ENCODE data around the gene CCDC150.

The CCDC150 gene

GRCh38 chr2:196635156-196635555 is 4.4 kb upstream of the CCDC150 start:
- no peaks in the 10 kb centered on the region for H3K36me3 ChIP-seq (ENCODE audit: control insufficient read depth, insufficient read depth, low read length)
- no peaks in the 10 kb centered on the region for H3K27me3 ChIP-seq (ENCODE audit: control insufficient read depth, insufficient read depth, low read length)
- no peak overlapping the region for H3K4me3 ChIP-seq (ENCODE audit: low read depth, low read length)
- peaks cover 4% of the 10 kb centered on the region; the same call in 1 of the 2 replicates for H3K9me3 ChIP-seq (ENCODE audit: control insufficient read depth, insufficient read depth, low read depth, low read length)
- H3K4me1 ChIP-seq (ENCODE audit: control insufficient read depth, insufficient read depth, low read length): peaks cover 6% of the 10 kb centered on the region; the same call in 1 of the 2 replicates
- H3K9ac ChIP-seq (ENCODE audit: low read length): no peak overlapping the region
- H3K27ac ChIP-seq (ENCODE audit: low read depth, low read length): no peak overlapping the region

- Histone ChIP-seq H3K4me1 (ENCODE audit: control insufficient read depth, insufficient read depth, low read length) (peaks cover 11% of the 10 kb centered on the region; the same call in 1 of the 2 replicates), H3K9ac (ENCODE audit: low read length) (no peak overlapping the region), H3K4me3 (ENCODE audit: low read depth, low read length) (peak overlapping the region; percentile 91), H3K27me3 (ENCODE audit: control insufficient read depth, insufficient read depth, low read length) (no peaks in the 10 kb centered on the region), H3K9me3 (ENCODE audit: control insufficient read depth, insufficient read depth, low read depth, low read length) (no peaks in the 10 kb centered on the region), H3K27ac (ENCODE audit: low read depth, low read length) (no peak overlapping the region), H3K36me3 (ENCODE audit: control insufficient read depth, insufficient read depth, low read length) (no peaks in the 10 kb centered on the region; the same call in 1 of the 2 replicates)
Observed at GRCh38 chr2:196638765-196639164, 750 bp upstream of the CCDC150 start.

GRCh38 chr2:196640031-196640548 is 575 bp downstream of the CCDC150 start:
- Histone ChIP-seq H3K9me3 (ENCODE audit: control insufficient read depth, insufficient read depth, low read depth, low read length) (no peaks in the 10 kb centered on the region), H3K4me3 (ENCODE audit: low read depth, low read length) (peak overlapping the region; percentile 91), H3K27ac (ENCODE audit: low read depth, low read length) (no peak overlapping the region), H3K36me3 (ENCODE audit: control insufficient read depth, insufficient read depth, low read length) (peaks cover 3% of the 10 kb centered on the region; the same call in 1 of the 2 replicates), H3K4me1 (ENCODE audit: control insufficient read depth, insufficient read depth, low read length) (peaks cover 11% of the 10 kb centered on the region; the same call in 1 of the 2 replicates), H3K27me3 (ENCODE audit: control insufficient read depth, insufficient read depth, low read length) (no peaks in the 10 kb centered on the region), H3K9ac (ENCODE audit: low read length) (peak overlapping the region; percentile 84)

- Histone ChIP-seq H3K9me3 (ENCODE audit: control insufficient read depth, insufficient read depth, low read depth, low read length) (peaks cover 62% of the 10 kb centered on the region), H3K4me3 (ENCODE audit: low read depth, low read length) (no peak overlapping the region), H3K36me3 (ENCODE audit: control insufficient read depth, insufficient read depth, low read length) (peaks cover 69% of the 10 kb centered on the region), H3K4me1 (ENCODE audit: control insufficient read depth, insufficient read depth, low read length) (no peaks in the 10 kb centered on the region), H3K27me3 (ENCODE audit: control insufficient read depth, insufficient read depth, low read length) (no peaks in the 10 kb centered on the region), H3K9ac (ENCODE audit: low read length) (no peak overlapping the region), H3K27ac (ENCODE audit: low read depth, low read length) (no peak overlapping the region)
Observed at GRCh38 chr2:196649202-196649601, 9.7 kb downstream of the CCDC150 start.

- Histone ChIP-seq H3K4me3 (ENCODE audit: low read depth, low read length) (no peak overlapping the region), H3K4me1 (ENCODE audit: control insufficient read depth, insufficient read depth, low read length) (no peaks in the 10 kb centered on the region), H3K36me3 (ENCODE audit: control insufficient read depth, insufficient read depth, low read length) (peaks cover 67% of the 10 kb centered on the region), H3K27ac (ENCODE audit: low read depth, low read length) (no peak overlapping the region), H3K9me3 (ENCODE audit: control insufficient read depth, insufficient read depth, low read depth, low read length) (peaks cover 68% of the 10 kb centered on the region), H3K27me3 (ENCODE audit: control insufficient read depth, insufficient read depth, low read length) (no peaks in the 10 kb centered on the region), H3K9ac (ENCODE audit: low read length) (no peak overlapping the region)
Observed at GRCh38 chr2:196651387-196652094, 12.0 kb downstream of the CCDC150 start.

DNA sequence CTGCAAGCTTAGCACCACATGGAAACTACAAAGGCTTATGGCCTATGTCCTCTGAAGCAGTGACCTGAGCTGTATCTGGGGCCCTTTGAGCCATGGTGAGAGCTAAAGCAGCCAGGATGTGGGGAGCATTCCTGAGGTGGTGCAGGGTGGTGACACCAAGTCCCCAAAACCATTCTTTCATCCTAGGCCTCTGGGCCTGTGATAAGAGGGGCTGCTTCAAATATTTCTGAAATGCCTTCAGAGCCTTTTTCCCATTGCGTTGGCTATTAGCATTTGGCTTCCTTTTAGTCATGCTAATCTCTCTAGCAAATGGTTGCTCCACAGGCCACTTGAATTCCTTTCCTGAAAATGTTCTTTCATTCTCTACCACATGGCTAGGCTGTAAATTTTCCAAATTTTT is 13.4 kb downstream of the CCDC150 start:
- Histone ChIP-seq H3K4me3 (ENCODE audit: low read depth, low read length) (no peak overlapping the region), H3K9me3 (ENCODE audit: control insufficient read depth, insufficient read depth, low read depth, low read length) (peaks cover 66% of the 10 kb centered on the region), H3K4me1 (ENCODE audit: control insufficient read depth, insufficient read depth, low read length) (no peaks in the 10 kb centered on the region), H3K9ac (ENCODE audit: low read length) (no peak overlapping the region), H3K27ac (ENCODE audit: low read depth, low read length) (no peak overlapping the region), H3K27me3 (ENCODE audit: control insufficient read depth, insufficient read depth, low read length) (no peaks in the 10 kb centered on the region), H3K36me3 (ENCODE audit: control insufficient read depth, insufficient read depth, low read length) (peaks cover 72% of the 10 kb centered on the region)

- Histone ChIP-seq H3K9ac (ENCODE audit: low read length) (no peak overlapping the region), H3K9me3 (ENCODE audit: control insufficient read depth, insufficient read depth, low read depth, low read length) (peaks cover 57% of the 10 kb centered on the region), H3K4me3 (ENCODE audit: low read depth, low read length) (no peak overlapping the region), H3K36me3 (ENCODE audit: control insufficient read depth, insufficient read depth, low read length) (peaks cover 70% of the 10 kb centered on the region), H3K27me3 (ENCODE audit: control insufficient read depth, insufficient read depth, low read length) (no peaks in the 10 kb centered on the region), H3K4me1 (ENCODE audit: control insufficient read depth, insufficient read depth, low read length) (no peaks in the 10 kb centered on the region), H3K27ac (ENCODE audit: low read depth, low read length) (no peak overlapping the region)
Observed at GRCh38 chr2:196653843-196654242, 14.3 kb downstream of the CCDC150 start.

- Histone ChIP-seq H3K9ac (ENCODE audit: low read length) (no peak overlapping the region), H3K27ac (ENCODE audit: low read depth, low read length) (no peak overlapping the region), H3K36me3 (ENCODE audit: control insufficient read depth, insufficient read depth, low read length) (peaks cover 71% of the 10 kb centered on the region), H3K4me3 (ENCODE audit: low read depth, low read length) (no peak overlapping the region), H3K27me3 (ENCODE audit: control insufficient read depth, insufficient read depth, low read length) (no peaks in the 10 kb centered on the region), H3K4me1 (ENCODE audit: control insufficient read depth, insufficient read depth, low read length) (no peaks in the 10 kb centered on the region), H3K9me3 (ENCODE audit: control insufficient read depth, insufficient read depth, low read depth, low read length) (peaks cover 39% of the 10 kb centered on the region)
Observed at GRCh38 chr2:196655761-196656160, 16.2 kb downstream of the CCDC150 start.

DNA sequence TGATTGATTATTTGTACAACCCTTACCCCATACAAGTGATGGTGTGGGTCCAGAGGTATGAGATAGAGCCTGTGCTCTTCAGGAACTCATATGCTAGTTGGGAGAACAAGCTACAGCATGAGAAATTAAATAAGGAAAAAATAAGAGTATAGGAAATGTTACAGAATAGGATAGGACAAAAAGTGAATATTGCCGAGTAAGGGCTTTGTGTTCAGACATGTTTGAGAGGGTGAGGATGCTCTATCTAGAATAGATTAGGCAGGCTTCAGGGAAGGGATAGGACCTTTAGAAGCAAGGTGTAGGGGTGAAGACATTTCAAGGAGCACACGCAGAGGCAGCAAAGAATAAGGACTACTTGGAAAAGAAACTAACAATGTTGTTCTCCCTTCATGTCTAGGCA is 17.8 kb downstream of the CCDC150 start:
- no peaks in the 10 kb centered on the region for H3K4me1 ChIP-seq (ENCODE audit: control insufficient read depth, insufficient read depth, low read length)
- no peak overlapping the region for H3K4me3 ChIP-seq (ENCODE audit: low read depth, low read length)
- H3K36me3 ChIP-seq (ENCODE audit: control insufficient read depth, insufficient read depth, low read length): peaks cover 61% of the 10 kb centered on the region
- no peaks in the 10 kb centered on the region for H3K27me3 ChIP-seq (ENCODE audit: control insufficient read depth, insufficient read depth, low read length)
- H3K9ac ChIP-seq (ENCODE audit: low read length): no peak overlapping the region
- peaks cover 23% of the 10 kb centered on the region for H3K9me3 ChIP-seq (ENCODE audit: control insufficient read depth, insufficient read depth, low read depth, low read length)
- H3K27ac ChIP-seq (ENCODE audit: low read depth, low read length): no peak overlapping the region

DNA sequence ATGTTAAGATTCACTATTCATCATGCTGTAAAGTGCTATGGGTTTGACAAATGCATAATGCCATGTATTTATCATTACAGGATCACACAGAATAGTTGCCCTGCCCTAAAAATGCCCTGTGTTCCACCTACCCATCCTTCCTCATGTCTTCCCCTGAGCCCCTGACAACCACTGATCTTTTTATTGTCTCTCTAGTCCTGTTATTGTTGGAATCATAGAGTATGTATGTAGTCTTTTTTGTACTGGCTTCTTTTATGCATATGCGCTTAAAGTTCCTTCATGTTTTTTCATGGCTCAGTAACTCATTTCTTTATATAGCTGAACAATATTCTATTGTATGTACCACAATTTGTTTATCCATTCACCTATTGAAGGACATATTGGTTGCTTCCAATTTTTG is 20.3 kb downstream of the CCDC150 start:
- Histone ChIP-seq H3K27me3 (ENCODE audit: control insufficient read depth, insufficient read depth, low read length) (no peaks in the 10 kb centered on the region), H3K4me1 (ENCODE audit: control insufficient read depth, insufficient read depth, low read length) (no peaks in the 10 kb centered on the region), H3K36me3 (ENCODE audit: control insufficient read depth, insufficient read depth, low read length) (peaks cover 48% of the 10 kb centered on the region), H3K4me3 (ENCODE audit: low read depth, low read length) (no peak overlapping the region), H3K9ac (ENCODE audit: low read length) (no peak overlapping the region), H3K9me3 (ENCODE audit: control insufficient read depth, insufficient read depth, low read depth, low read length) (peaks cover 4% of the 10 kb centered on the region; the same call in 1 of the 2 replicates), H3K27ac (ENCODE audit: low read depth, low read length) (no peak overlapping the region)

DNA sequence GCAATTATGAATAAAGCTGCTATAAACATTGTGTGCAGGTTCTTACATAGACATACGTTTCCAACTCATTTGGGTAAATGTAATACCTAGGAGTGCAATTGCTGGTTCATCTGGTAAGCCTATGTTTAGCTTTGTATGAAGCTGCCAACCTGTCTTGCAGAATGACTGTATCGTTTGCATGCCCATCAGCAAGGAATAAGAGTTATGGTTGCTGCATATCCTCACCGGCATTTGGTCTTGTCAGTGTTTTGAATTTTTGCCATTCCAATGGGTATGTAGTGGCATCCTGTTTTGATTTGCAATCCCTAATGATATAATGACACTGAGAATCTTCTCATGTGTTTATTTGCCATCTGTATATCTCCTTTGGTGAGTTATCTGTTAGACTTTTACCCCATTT is 20.7 kb downstream of the CCDC150 start:
- peaks cover 50% of the 10 kb centered on the region for H3K36me3 ChIP-seq (ENCODE audit: control insufficient read depth, insufficient read depth, low read length)
- H3K9ac ChIP-seq (ENCODE audit: low read length): no peak overlapping the region
- no peak overlapping the region for H3K4me3 ChIP-seq (ENCODE audit: low read depth, low read length)
- H3K9me3 ChIP-seq (ENCODE audit: control insufficient read depth, insufficient read depth, low read depth, low read length): no peaks in the 10 kb centered on the region
- H3K4me1 ChIP-seq (ENCODE audit: control insufficient read depth, insufficient read depth, low read length): no peaks in the 10 kb centered on the region
- H3K27ac ChIP-seq (ENCODE audit: low read depth, low read length): no peak overlapping the region
- H3K27me3 ChIP-seq (ENCODE audit: control insufficient read depth, insufficient read depth, low read length): no peaks in the 10 kb centered on the region
